D721Med (cell line): ENCODE data around the gene HELZ.

ENCODE experiments used
- DNase-seq: peaks from one replicate; pipeline ENCODE4 v3.0.0; 2011; ENCODE audit warnings: low spot score; ENCODE audit not compliant: insufficient read length
- FAIRE-seq: peaks from 2 replicates; lab custom pipeline; 2011; peaks lifted over from hg19 to GRCh38; lab: Jason Lieb, UNC
- CTCF ChIP-seq: IDR thresholded peaks from 2 replicates; pipeline ENCODE4 v1.5.1; 2012; ENCODE audit warnings: mild to moderate bottlenecking, control low read depth; ENCODE audit not compliant: insufficient read depth; ENCODE audit errors: missing control alignments

The HELZ gene

GRCh38 chr17:67137026-67137370, 108.0 kb downstream of the HELZ start:
- no peak for DNase-seq
- no peak for FAIRE-seq
- no peak for TF ChIP-seq CTCF

GRCh38 chr17:67136191-67137025, 108.6 kb downstream of the HELZ start:
- DNase-seq (no peak), FAIRE-seq (no peak)
- TF ChIP-seq CTCF = no peak

- no peak for DNase-seq
- TF ChIP-seq CTCF = no peak
- no peak for FAIRE-seq
These were observed 111.8 kb downstream of the HELZ start for GRCh38 chr17:67133161-67133560.

GRCh38 chr17:67132366-67132765, 112.6 kb downstream of the HELZ start:
- TF ChIP-seq CTCF = no peak
- FAIRE-seq (no peak), DNase-seq (no peak)

GRCh38 chr17:67130768-67131167, 114.2 kb downstream of the HELZ start:
- TF ChIP-seq CTCF = no peak
- FAIRE-seq (no peak), DNase-seq (no peak)

GRCh38 chr17:67129283-67129682, 115.7 kb downstream of the HELZ start:
- FAIRE-seq (no peak), DNase-seq (no peak)
- no peak for TF ChIP-seq CTCF

GRCh38 chr17:67128700-67129099, 116.3 kb downstream of the HELZ start:
- no peak for TF ChIP-seq CTCF
- FAIRE-seq = no peak
- DNase-seq = no peak
